GM23338 (cell line): ENCODE measurements around the gene PDZD11. TPM values are rescaled to one million over a fixed set of nuclear protein-coding genes. Genes with fewer than 3 reads are reported as not detected.

Experiments used
- ATAC-seq: fragments of 200-7000 bp; cut with Tn5 transposase; 3 replicates; pipeline ENCODE4 v1.9.1; 2020
- DNase-seq: peaks from one replicate; pipeline ENCODE4 v3.0.0-alpha.2; 2015; ENCODE audit warnings: low spot score
- H2AFZ ChIP-seq: fragments of 200-600 bp; sonication (generic); 2 replicates; pipeline ENCODE4 v1.8.0; 2016; ENCODE audit warnings: antibody characterized with exemption, mild to moderate bottlenecking, moderate library complexity
- H3F3A ChIP-seq: fragments of 200-600 bp; sonication (generic); replicated peaks from 2 replicates; pipeline ENCODE4 v1.8.0; 2017; ENCODE audit warnings: antibody characterized with exemption, mixed run types, low read depth
- H3K27ac ChIP-seq: fragments of 200-600 bp; sonication (generic); 2 replicates; pipeline ENCODE4 v1.6.1; 2016; ENCODE audit warnings: low read depth
- H3K27me3 ChIP-seq: fragments of 200-600 bp; sonication (generic); 2 replicates; pipeline ENCODE4 v1.8.0; 2016; ENCODE audit warnings: mild to moderate bottlenecking, mixed run types, moderate library complexity; ENCODE audit not compliant: insufficient read depth
- H3K36me3 ChIP-seq: fragments of 200-600 bp; sonication (generic); 2 replicates; pipeline ENCODE4 v1.8.0; 2016; ENCODE audit warnings: mild to moderate bottlenecking; ENCODE audit not compliant: insufficient read depth
- H3K4me1 ChIP-seq: fragments of 200-600 bp; sonication (generic); 2 replicates; pipeline ENCODE4 v1.8.0; 2016; ENCODE audit warnings: mild to moderate bottlenecking, moderate library complexity; ENCODE audit not compliant: insufficient read depth
- H3K4me2 ChIP-seq: fragments of 200-600 bp; sonication (generic); 2 replicates; pipeline ENCODE4 v1.7.1; 2017; ENCODE audit warnings: mixed run types
- H3K4me3 ChIP-seq: fragments of 200-600 bp; sonication (generic); 2 replicates; pipeline ENCODE4 v1.6.1; 2016; ENCODE audit warnings: mixed run types
- H3K79me2 ChIP-seq: fragments of 200-600 bp; sonication (generic); replicated peaks from 2 replicates; pipeline ENCODE4 v1.8.0; 2017; ENCODE audit warnings: mild to moderate bottlenecking; ENCODE audit not compliant: insufficient read depth
- H3K9me2 ChIP-seq: fragments of 200-600 bp; sonication (generic); 2 replicates; pipeline ENCODE4 v1.8.0; 2017; ENCODE audit not compliant: insufficient read depth
- H4K20me1 ChIP-seq: fragments of 200-600 bp; sonication (generic); replicated peaks from 2 replicates; pipeline ENCODE4 v1.8.0; 2017; ENCODE audit warnings: mild to moderate bottlenecking; ENCODE audit not compliant: insufficient read depth
- H3K27ac Mint-ChIP-seq: 2 replicates; pipeline ENCODE4 v1.8.0; 2020; ENCODE audit warnings: inconsistent platforms, mild to moderate bottlenecking, moderate library complexity, mixed read lengths
- H3K27me3 Mint-ChIP-seq: 3 replicates; pipeline ENCODE4 v1.8.0; 2022; ENCODE audit warnings: low read depth, mild to moderate bottlenecking, moderate library complexity, mixed read lengths, inconsistent platforms; ENCODE audit not compliant: insufficient read depth, poor library complexity
- H3K36me3 Mint-ChIP-seq: 3 replicates; pipeline ENCODE4 v1.8.0; 2021; ENCODE audit warnings: low read depth, mild to moderate bottlenecking, inconsistent platforms, moderate library complexity, mixed read lengths
- H3K4me1 Mint-ChIP-seq: 3 replicates; pipeline ENCODE4 v1.8.0; 2020; ENCODE audit warnings: mild to moderate bottlenecking, inconsistent platforms, mixed read lengths
- H3K4me3 Mint-ChIP-seq: 3 replicates; pipeline ENCODE4 v1.8.0; 2021; ENCODE audit warnings: moderate library complexity, mild to moderate bottlenecking, inconsistent platforms, mixed read lengths
- H3K9me3 Mint-ChIP-seq: 3 replicates; pipeline ENCODE4 v1.8.0; 2020; ENCODE audit warnings: moderate library complexity, mild to moderate bottlenecking, inconsistent platforms, mixed read lengths
- polyA plus RNA-seq: library from polyadenylated mRNA; unstranded; fragments of >200 nt; fragmentation: Nextera tagmentation; extraction: Ambion mirVana; gene quantifications from 2 replicates; pipeline ENCODE4 v1.2.1, GENCODE V29; 2016
- total RNA-seq: library from RNA; depleted of rRNA; stranded (reverse); fragments of >200 nt; shearing (Covaris generic); gene quantifications from 2 replicates; pipeline ENCODE4 v1.2.3, GENCODE V29; 2014
- TF ChIP-seq, protein P1 (sequence below): IDR thresholded peaks from one replicate; pipeline ENCODE4 v1.6.1; 2018; ENCODE audit warnings: antibody characterized with exemption; ENCODE audit not compliant: unreplicated experiment
- TF ChIP-seq, protein P2 (sequence below): fragments of 250-450 bp; sonication (Bioruptor Pico); IDR thresholded peaks from 2 replicates; pipeline ENCODE4 v1.5.0; 2020; ENCODE audit warnings: mild to moderate bottlenecking, moderate library complexity

The PDZD11 gene
- total and polyA plus RNA-seq, 2 experiments from 2014 or later = 30.2 to 67.6 TPM

DNA sequence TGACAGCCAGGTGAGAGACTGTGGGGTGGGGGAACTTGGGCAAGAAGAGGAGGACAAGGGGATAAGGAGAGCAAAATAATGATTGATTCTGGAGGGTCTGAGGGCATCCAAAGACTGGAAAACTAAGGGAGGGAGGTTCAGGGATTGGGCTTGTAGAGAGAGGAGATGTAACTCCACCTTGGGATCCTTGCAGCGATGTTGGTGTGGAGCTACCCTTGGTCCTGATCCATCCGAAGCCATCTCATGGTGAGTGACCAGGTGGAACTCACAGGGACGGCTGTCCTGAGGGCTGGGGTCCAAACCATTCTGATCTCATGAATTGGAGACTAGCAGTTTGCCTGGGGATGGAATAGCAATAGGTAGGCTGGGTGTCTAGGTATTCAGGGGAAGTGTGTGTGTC, 9.2 kb downstream of the PDZD11 start:
- Mint-ChIP-seq H3K4me3 (no peak overlapping the region), H3K27me3 (peaks cover 2% of the 10 kb centered on the region), H3K4me1 (no peaks in the 10 kb centered on the region), H3K27ac (no peak overlapping the region), H3K36me3 (no peaks in the 10 kb centered on the region), H3K9me3 (no peaks in the 10 kb centered on the region)
- TF ChIP-seq, protein P1, sequence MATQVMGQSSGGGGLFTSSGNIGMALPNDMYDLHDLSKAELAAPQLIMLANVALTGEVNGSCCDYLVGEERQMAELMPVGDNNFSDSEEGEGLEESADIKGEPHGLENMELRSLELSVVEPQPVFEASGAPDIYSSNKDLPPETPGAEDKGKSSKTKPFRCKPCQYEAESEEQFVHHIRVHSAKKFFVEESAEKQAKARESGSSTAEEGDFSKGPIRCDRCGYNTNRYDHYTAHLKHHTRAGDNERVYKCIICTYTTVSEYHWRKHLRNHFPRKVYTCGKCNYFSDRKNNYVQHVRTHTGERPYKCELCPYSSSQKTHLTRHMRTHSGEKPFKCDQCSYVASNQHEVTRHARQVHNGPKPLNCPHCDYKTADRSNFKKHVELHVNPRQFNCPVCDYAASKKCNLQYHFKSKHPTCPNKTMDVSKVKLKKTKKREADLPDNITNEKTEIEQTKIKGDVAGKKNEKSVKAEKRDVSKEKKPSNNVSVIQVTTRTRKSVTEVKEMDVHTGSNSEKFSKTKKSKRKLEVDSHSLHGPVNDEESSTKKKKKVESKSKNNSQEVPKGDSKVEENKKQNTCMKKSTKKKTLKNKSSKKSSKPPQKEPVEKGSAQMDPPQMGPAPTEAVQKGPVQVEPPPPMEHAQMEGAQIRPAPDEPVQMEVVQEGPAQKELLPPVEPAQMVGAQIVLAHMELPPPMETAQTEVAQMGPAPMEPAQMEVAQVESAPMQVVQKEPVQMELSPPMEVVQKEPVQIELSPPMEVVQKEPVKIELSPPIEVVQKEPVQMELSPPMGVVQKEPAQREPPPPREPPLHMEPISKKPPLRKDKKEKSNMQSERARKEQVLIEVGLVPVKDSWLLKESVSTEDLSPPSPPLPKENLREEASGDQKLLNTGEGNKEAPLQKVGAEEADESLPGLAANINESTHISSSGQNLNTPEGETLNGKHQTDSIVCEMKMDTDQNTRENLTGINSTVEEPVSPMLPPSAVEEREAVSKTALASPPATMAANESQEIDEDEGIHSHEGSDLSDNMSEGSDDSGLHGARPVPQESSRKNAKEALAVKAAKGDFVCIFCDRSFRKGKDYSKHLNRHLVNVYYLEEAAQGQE = peak; percentile 29
- TF ChIP-seq, protein P2, sequence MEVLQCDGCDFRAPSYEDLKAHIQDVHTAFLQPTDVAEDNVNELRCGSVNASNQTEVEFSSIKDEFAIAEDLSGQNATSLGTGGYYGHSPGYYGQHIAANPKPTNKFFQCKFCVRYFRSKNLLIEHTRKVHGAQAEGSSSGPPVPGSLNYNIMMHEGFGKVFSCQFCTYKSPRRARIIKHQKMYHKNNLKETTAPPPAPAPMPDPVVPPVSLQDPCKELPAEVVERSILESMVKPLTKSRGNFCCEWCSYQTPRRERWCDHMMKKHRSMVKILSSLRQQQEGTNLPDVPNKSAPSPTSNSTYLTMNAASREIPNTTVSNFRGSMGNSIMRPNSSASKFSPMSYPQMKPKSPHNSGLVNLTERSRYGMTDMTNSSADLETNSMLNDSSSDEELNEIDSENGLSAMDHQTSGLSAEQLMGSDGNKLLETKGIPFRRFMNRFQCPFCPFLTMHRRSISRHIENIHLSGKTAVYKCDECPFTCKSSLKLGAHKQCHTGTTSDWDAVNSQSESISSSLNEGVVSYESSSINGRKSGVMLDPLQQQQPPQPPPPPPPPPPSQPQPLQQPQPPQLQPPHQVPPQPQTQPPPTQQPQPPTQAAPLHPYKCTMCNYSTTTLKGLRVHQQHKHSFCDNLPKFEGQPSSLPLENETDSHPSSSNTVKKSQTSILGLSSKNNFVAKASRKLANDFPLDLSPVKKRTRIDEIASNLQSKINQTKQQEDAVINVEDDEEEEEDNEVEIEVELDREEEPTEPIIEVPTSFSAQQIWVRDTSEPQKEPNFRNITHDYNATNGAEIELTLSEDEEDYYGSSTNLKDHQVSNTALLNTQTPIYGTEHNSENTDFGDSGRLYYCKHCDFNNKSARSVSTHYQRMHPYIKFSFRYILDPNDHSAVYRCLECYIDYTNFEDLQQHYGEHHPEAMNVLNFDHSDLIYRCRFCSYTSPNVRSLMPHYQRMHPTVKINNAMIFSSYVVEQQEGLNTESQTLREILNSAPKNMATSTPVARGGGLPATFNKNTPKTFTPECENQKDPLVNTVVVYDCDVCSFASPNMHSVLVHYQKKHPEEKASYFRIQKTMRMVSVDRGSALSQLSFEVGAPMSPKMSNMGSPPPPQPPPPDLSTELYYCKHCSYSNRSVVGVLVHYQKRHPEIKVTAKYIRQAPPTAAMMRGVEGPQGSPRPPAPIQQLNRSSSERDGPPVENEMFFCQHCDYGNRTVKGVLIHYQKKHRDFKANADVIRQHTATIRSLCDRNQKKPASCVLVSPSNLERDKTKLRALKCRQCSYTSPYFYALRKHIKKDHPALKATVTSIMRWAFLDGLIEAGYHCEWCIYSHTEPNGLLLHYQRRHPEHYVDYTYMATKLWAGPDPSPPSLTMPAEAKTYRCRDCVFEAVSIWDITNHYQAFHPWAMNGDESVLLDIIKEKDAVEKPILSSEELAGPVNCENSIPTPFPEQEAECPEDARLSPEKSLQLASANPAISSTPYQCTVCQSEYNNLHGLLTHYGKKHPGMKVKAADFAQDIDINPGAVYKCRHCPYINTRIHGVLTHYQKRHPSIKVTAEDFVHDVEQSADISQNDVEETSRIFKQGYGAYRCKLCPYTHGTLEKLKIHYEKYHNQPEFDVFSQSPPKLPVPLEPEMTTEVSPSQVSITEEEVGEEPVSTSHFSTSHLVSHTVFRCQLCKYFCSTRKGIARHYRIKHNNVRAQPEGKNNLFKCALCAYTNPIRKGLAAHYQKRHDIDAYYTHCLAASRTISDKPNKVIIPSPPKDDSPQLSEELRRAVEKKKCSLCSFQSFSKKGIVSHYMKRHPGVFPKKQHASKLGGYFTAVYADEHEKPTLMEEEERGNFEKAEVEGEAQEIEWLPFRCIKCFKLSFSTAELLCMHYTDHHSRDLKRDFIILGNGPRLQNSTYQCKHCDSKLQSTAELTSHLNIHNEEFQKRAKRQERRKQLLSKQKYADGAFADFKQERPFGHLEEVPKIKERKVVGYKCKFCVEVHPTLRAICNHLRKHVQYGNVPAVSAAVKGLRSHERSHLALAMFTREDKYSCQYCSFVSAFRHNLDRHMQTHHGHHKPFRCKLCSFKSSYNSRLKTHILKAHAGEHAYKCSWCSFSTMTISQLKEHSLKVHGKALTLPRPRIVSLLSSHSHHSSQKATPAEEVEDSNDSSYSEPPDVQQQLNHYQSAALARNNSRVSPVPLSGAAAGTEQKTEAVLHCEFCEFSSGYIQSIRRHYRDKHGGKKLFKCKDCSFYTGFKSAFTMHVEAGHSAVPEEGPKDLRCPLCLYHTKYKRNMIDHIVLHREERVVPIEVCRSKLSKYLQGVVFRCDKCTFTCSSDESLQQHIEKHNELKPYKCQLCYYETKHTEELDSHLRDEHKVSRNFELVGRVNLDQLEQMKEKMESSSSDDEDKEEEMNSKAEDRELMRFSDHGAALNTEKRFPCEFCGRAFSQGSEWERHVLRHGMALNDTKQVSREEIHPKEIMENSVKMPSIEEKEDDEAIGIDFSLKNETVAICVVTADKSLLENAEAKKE = no peak
- no peaks in the 10 kb centered on the region for H3K9me2 ChIP-seq
- H3K79me2 ChIP-seq = no peaks in the 10 kb centered on the region
- H3K36me3 ChIP-seq = no peaks in the 10 kb centered on the region
- no peak overlapping the region for H2AFZ ChIP-seq
- no peak for ATAC-seq
- no peaks in the 10 kb centered on the region for H3K27me3 ChIP-seq
- H4K20me1 ChIP-seq = no peaks in the 10 kb centered on the region
- no peak for DNase-seq
- H3K27ac ChIP-seq = no peak overlapping the region
- no peak overlapping the region for H3K4me3 ChIP-seq
- H3F3A ChIP-seq = no peaks in the 10 kb centered on the region
- H3K4me2 ChIP-seq = no peak overlapping the region
- no peaks in the 10 kb centered on the region for H3K4me1 ChIP-seq
